ENCODE results near the gene CDT1.
A peak's percentile ranks its signal among the peaks of the same experiment; 100 is the strongest.

The CDT1 gene

DNA sequence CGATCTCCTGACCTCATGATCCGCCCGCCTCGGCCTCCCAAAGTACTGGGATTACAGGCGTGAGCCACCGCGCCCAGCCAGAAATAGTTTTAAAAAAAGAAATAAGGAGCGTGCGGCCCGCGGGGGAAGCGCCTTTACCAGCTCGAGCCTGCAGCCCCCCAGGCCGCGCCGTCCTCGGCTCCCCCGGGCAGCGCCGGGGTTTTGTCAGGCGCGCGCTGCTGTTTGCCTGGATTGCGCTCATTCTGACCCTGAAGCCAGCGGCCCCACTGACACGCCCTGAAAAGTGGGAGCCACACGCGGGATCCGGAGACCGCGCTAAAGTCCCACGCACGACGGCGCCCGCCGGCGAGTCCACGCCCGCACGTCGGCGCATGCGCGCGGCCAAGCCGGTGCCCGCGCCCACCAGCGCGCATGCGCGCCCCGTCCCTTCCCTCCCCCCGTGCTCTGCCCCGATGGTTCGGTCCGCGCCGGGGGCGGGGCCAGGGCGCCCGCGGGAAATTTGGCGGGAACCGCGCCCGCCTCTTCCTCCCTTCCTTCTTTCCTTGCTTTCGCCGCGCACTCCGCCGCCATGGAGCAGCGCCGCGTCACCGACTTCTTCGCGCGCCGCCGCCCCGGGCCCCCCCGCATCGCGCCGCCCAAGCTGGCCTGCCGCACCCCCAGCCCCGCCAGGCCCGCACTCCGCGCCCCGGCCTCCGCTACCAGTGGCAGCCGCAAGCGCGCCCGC is at the start of gene CDT1:
TSS of gene CDT1 (plus strand) at position 526 of the 724 bp plus-strand sequence. CDS start at position 569, 43 bp downstream.
- DNase-seq (ENCODE audit: low spot score), result peak; percentile 76

GRCh38 chr16:88754109-88754911 is 49.3 kb upstream of the CDT1 start:
- no peak for DNase-seq (ENCODE audit: low spot score)

DNA sequence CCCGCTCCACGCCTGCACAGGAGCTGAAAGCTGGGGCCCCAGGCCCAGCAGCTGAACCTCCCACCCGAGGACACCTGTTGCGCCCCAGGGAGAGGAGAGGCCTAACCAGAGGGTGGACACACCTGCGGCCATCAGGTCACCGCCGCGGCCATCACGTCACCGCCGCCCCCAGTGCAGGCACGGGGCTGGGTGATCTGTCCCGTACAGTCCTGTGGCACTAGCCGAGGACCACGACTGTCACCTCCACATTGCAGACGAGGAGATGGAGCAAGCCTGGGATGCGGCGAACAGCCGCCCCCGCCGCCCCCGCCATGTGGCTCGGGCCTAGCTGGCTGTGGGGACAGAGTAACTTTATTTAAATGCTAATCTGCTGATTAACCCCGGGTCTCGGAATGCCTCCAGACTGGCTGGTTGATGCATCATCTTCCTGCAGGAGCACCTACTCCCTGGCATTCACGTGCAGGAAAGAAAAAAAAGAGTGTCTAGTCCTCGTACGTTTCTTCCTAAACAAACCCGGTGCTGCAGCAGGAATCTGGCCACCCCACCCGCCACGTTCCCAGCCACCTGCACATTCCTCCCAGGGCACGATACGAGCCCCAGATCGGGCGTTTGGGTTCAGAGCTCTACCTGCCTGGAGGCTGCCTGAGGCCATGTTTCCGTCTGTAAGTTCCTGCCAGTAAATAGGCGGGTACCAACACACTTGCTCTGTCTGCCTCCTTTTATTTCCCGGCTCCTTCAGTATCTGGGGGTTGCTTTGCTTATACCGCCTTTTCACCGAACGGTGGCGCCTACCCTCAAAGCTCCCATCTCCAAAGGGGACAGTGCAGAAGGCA is 48.5 kb upstream of the CDT1 start:
- DNase-seq (ENCODE audit: low spot score), result no peak

DNA sequence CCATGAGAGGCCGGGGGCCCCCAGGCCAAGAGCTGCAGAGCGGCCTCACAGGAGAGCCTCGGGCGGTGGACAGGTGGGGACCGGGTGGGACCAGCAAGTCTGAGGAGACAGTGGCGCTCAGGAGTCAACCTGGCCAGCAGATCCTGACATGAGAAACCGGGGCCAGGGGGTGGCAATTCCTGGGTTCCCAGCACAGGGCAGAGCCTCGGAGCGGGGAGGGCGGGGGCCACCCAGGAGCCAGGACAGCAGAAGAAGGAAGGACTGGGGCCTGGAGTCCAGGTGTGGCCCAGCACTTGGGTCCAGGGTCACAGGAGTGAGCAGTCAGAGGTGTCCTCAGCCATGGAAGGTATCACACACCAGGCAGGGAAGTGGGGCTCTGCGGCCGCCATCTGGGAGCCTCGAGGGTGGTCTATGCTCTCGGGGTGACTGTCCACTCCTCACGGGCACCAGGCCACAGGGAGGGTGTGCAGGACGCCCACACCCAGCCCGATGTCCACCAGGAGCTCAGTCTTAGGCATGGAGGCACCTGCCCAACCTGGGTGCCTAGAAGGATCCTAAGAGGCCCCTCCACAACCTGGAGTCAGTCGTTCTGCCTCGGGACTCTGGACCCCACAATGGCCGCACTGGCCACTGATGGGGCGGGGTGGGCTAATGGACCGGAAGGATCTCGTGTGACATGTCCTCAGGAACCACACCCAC is 47.7 kb upstream of the CDT1 start:
- no peak for DNase-seq (ENCODE audit: low spot score)

DNA sequence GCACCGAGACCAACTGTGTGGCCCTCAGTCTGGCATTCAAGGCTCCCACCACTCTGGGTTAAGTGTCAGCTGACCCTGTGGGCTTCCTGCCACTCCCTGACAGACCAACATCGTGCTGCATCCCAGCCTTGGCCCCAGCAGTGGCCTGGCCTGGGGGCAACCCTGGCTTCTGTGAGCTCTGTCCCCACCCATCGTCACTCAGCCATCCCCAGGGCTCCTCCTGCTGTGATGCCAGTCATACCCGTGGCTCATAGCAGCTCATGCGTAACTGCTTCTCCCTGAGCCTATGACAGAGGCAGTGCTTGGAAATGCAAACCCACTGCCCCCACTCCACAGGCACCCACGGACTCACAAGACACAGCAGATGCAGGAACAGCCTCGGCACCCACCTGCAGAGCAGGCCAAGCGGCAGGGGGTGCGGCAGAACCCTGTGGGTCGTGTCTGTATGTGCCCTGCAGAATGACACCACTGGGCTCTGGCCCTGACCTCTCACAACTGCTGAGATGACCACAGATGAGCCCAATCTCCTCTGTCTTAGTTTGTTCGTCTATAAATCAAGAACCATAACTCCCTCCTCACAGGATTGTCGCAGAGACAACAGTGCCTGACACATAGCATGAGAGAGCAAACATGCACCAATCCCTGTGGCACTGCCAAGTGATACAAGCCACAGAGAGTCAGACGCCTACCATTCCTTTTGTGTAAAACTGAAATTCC is 45.2 kb upstream of the CDT1 start:
- no peak for DNase-seq (ENCODE audit: low spot score)

GRCh38 chr16:88758944-88759244 is 44.7 kb upstream of the CDT1 start:
- DNase-seq (ENCODE audit: low spot score), result no peak

DNA sequence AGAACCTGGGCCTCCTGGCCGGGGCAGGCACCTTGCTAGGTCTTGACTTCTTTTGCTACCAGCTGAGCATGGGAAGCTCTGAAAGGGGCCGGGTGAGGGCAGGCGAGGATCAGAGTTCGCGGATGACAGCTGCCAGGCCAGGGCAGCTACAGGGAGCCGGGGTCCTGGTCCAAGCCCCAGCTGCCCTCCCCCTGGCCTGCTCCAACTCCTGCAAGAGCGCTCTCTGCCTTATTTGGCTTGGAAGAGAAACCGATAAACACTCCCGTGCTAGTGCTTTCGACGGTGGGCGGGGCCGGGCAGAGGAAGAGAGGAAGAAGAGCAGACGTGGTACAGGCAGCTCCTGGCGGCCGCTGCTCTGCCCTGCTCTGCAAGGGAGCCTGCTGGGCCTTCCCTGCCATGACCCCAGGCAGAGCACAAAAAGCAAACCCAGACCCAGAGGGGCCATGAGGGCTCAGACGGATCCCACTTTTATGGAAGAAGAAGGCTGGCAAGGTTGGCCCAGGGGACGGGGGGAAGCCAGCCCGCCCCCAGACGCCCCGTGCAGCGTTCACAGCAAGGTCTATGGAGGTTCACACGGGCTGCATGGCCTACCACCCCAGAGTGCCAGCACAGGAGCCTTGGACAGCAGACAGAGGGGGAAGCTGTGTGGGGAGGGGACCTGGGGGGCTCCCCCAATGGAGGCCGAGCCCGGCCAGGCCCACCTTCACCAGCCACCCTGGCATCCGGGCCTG is 44.2 kb upstream of the CDT1 start:
- DNase-seq (ENCODE audit: low spot score), result no peak

- no peak for DNase-seq (ENCODE audit: low spot score)
Observed at GRCh38 chr16:88759976-88760350, 43.6 kb upstream of the CDT1 start.

- no peak for DNase-seq (ENCODE audit: low spot score)
Observed at GRCh38 chr16:88760424-88761142, 43.0 kb upstream of the CDT1 start.

GRCh38 chr16:88761143-88761534 is 42.5 kb upstream of the CDT1 start:
- no peak for DNase-seq (ENCODE audit: low spot score)

DNA sequence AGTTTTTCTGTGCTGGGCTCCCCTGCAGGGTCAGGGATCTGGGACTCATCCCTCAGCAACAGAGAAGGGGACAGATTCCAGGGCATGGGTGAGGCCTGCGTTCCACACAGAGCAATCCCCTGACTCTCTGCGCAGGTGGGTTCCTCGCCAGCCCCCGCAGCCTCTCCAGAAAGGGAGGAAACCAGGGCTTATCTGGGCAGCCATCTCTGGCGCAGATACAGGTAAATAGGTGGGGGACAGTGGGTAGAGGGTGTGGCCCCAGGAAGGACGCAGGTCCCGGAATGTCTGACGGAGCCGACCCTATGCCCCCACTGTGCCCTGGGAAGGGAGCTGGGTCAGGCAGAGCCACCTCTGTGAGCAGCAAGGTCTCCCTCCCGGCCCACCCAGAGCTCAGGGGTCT is 41.8 kb upstream of the CDT1 start:
- DNase-seq (ENCODE audit: low spot score), result no peak

- no peak for DNase-seq (ENCODE audit: low spot score)
Observed at GRCh38 chr16:88762258-88762870, 41.2 kb upstream of the CDT1 start.

- no peak for DNase-seq (ENCODE audit: low spot score)
Observed at GRCh38 chr16:88762941-88763340, 40.6 kb upstream of the CDT1 start.

DNA sequence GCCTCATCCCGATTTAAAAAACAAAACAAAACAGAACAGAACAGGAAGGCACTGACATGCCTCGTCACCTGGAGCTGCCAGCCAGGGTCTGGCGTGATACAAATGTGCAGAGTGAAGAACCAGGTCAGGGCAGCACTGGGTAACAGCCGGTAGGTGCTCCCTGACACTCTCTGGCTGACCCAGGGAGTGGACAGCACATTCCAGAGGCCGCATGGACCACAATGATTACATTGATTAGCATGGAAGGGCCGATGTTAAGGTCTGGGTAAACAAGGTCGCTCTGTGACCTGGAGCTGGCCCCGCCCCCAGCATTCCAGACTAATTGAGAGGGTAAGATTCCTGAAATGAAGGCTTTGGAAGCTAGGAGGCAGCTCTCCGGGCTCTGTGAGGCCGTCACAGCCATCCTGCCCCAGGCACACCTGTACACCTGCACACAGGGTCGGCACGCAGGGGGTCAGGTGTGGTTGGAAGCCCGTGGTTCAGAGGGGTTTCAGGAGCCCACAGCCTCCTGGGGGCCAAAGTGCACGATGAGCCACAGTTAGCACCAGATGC is 40.0 kb upstream of the CDT1 start:
- DNase-seq (ENCODE audit: low spot score), result no peak

DNA sequence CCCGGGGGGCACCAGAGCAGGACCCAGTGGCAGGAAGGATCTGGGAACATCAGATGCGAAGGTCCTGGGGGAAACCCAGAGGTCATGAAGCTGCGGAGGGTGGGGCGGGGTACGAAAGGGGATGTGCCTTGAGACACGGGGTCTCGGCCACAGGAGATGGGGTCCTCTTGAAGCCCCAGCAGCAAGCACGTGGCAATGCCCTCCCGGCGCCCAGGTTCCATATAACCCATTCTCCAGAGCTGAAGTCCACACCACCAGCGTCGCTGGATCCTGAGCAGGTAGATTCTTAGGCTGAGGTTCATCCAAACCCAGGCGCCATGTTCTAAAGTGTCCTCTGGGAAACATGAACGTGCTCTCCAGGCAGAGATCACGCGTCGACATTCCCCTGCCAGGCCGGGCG is 39.5 kb upstream of the CDT1 start:
- no peak for DNase-seq (ENCODE audit: low spot score)

GRCh38 chr16:88764913-88765349 is 38.7 kb upstream of the CDT1 start:
- DNase-seq (ENCODE audit: low spot score), result no peak

- no peak for DNase-seq (ENCODE audit: low spot score)
Observed at GRCh38 chr16:88766975-88767374, 36.6 kb upstream of the CDT1 start.

GRCh38 chr16:88767546-88768070 is 36.0 kb upstream of the CDT1 start:
- no peak for DNase-seq (ENCODE audit: low spot score)

All from Ammon's horn (tissue), 1 donor.